GM12878 (cell line): ENCODE data around the gene COG2. TPM values are rescaled to one million over a fixed set of nuclear protein-coding genes. Genes with fewer than 3 reads are reported as not detected.

Experiments used
- ATAC-seq: fragments of 200-7000 bp; cut with Tn5 transposase; 3 replicates; pipeline ENCODE4 v1.9.1; 2020; ENCODE audit warnings: mild to moderate bottlenecking, moderate library complexity
- BruUV-seq: library from RNA; stranded (reverse); fragments of 400-500 nt; replicated peaks from 2 replicates; lab custom pipeline; 2021; lab: Mats Ljungman, UMichigan
- CTCF ChIA-PET: fragments of 300-600 bp; sonication (Branson Sonifier 250); formaldehyde crosslinking; extraction: SDS; loops from one replicate; lab custom pipeline; 2021; ENCODE audit warnings: inconsistent platforms; lab: Yijun Ruan, JAX
- POLR2A ChIA-PET: fragments of 350-600 bp; formaldehyde crosslinking; extraction: SDS; loops from one replicate; lab custom pipeline; 2021; ENCODE audit warnings: inconsistent platforms; lab: Charles Lee
- RAD21 ChIA-PET: fragments of 300-600 bp; sonication (Branson Sonifier 250); formaldehyde crosslinking; loops from one replicate; lab custom pipeline; 2023; ENCODE audit warnings: antibody characterized with exemption; ENCODE audit not compliant: unreplicated experiment; lab: Charles Lee
- SMC1A ChIA-PET: fragments of 300-600 bp; sonication (Branson Sonifier 250); formaldehyde crosslinking; loops from one replicate; lab custom pipeline; 2023; ENCODE audit not compliant: unreplicated experiment, uncharacterized antibody; lab: Charles Lee
- DNase-seq: peaks from one replicate; pipeline ENCODE4 v3.0.0-alpha.2; 2011; ENCODE audit warnings: low read depth, low spot score
- FAIRE-seq: peaks from 3 replicates; lab custom pipeline; 2011; peaks lifted over from hg19 to GRCh38; lab: Jason Lieb, UNC
- H2AFZ ChIP-seq: 2 replicates; pipeline ENCODE4 v1.6.0; 2011; ENCODE audit warnings: low read depth, low read length, control low read depth; ENCODE audit not compliant: control insufficient read depth
- H3K27ac ChIP-seq: 2 replicates; pipeline ENCODE4 v1.5.1; 2011; ENCODE audit warnings: control low read depth; ENCODE audit not compliant: control insufficient read depth, insufficient read depth
- H3K27me3 ChIP-seq, 2 experiments: replicated peaks in 1 of 2; 2 replicates each; pipeline versions ENCODE4 v1.6.0 to v1.6.1; 2011; ENCODE audit warnings: low read length in 1 of 2; ENCODE audit not compliant: control insufficient read depth in 2 of 2, insufficient read depth in 2 of 2
- H3K36me3 ChIP-seq, 2 experiments: 2 replicates each; pipeline ENCODE4 v1.5.1; 2011; ENCODE audit warnings: low read length in 1 of 2; ENCODE audit not compliant: control insufficient read depth in 2 of 2, insufficient read depth in 2 of 2
- H3K4me1 ChIP-seq: 2 replicates; pipeline ENCODE4 v1.6.1; 2011; ENCODE audit warnings: mild to moderate bottlenecking, low read length, moderate library complexity, mixed read lengths; ENCODE audit not compliant: control insufficient read depth, insufficient read depth
- H3K4me2 ChIP-seq: 2 replicates; pipeline ENCODE4 v1.6.0; 2011; ENCODE audit warnings: control low read depth; ENCODE audit not compliant: control insufficient read depth, insufficient read depth
- H3K4me3 ChIP-seq: fragments of 200-600 bp; sonication (generic); 2 replicates; pipeline ENCODE4 v1.5.1; 2016
- H3K79me2 ChIP-seq: 2 replicates; pipeline ENCODE4 v1.6.0; 2011; ENCODE audit warnings: low read length; ENCODE audit not compliant: control insufficient read depth, insufficient read depth
- H3K9ac ChIP-seq: 2 replicates; pipeline ENCODE4 v1.8.0; 2011; ENCODE audit warnings: low read length, control low read depth, mixed read lengths; ENCODE audit not compliant: control insufficient read depth, insufficient read depth
- H3K9me3 ChIP-seq: replicated peaks from 3 replicates; pipeline ENCODE4 v1.5.1; 2011; ENCODE audit warnings: mild to moderate bottlenecking, low read length; ENCODE audit not compliant: control insufficient read depth, insufficient read depth
- H4K20me1 ChIP-seq: 2 replicates; pipeline ENCODE4 v1.6.0; 2011; ENCODE audit not compliant: control insufficient read depth, insufficient read depth
- BACH1 ChIP-seq: fragments of 450-650 bp; IDR thresholded peaks from 2 replicates; pipeline ENCODE4 v1.6.1; 2017; ENCODE audit warnings: mild to moderate bottlenecking, borderline replicate concordance
- DPF2 ChIP-seq: fragments of 450-650 bp; IDR thresholded peaks from 2 replicates; pipeline ENCODE4 v1.6.1; 2017; ENCODE audit warnings: mild to moderate bottlenecking
- HDGF ChIP-seq: fragments of 450-650 bp; IDR thresholded peaks from 2 replicates; pipeline ENCODE4 v1.6.1; 2016; ENCODE audit warnings: antibody characterized with exemption
- MEF2B ChIP-seq: fragments of 450-650 bp; IDR thresholded peaks from 2 replicates; pipeline ENCODE4 v1.6.1; 2018; ENCODE audit warnings: mild to moderate bottlenecking, moderate library complexity; ENCODE audit not compliant: partially characterized antibody, poor library complexity, severe bottlenecking
- NFXL1 ChIP-seq: fragments of 450-650 bp; IDR thresholded peaks from 2 replicates; pipeline ENCODE4 v1.6.1; 2017; ENCODE audit warnings: antibody characterized with exemption, mild to moderate bottlenecking, borderline replicate concordance
- NR2C2 ChIP-seq: IDR thresholded peaks from 2 replicates; pipeline ENCODE4 v1.6.1; 2011; ENCODE audit warnings: borderline replicate concordance, low read depth; ENCODE audit not compliant: control insufficient read depth, insufficient read length
- PAX8 ChIP-seq: fragments of 450-650 bp; IDR thresholded peaks from 2 replicates; pipeline ENCODE4 v1.6.1; 2017; ENCODE audit warnings: mild to moderate bottlenecking, moderate library complexity
- PRDM15 ChIP-seq: fragments of 450-650 bp; formaldehyde crosslinking; IDR thresholded peaks from 2 replicates; pipeline ENCODE4 v1.4.0; 2020; ENCODE audit warnings: mild to moderate bottlenecking, moderate library complexity
- RB1 ChIP-seq: fragments of 450-650 bp; formaldehyde crosslinking; IDR thresholded peaks from 2 replicates; pipeline ENCODE4 v1.6.1; 2017; ENCODE audit warnings: mild to moderate bottlenecking, borderline replicate concordance
- RCOR1 ChIP-seq: conservative IDR thresholded peaks from 2 replicates; pipeline ENCODE4 v1.6.1; 2012; ENCODE audit warnings: low read depth, low read length, improper control_type of control experiment
- YBX1 ChIP-seq: fragments of 450-650 bp; IDR thresholded peaks from 2 replicates; pipeline ENCODE4 v1.6.1; 2016; ENCODE audit warnings: antibody characterized with exemption
- ZSCAN29 ChIP-seq: fragments of 450-650 bp; IDR thresholded peaks from 2 replicates; pipeline ENCODE4 v1.6.1; 2017; ENCODE audit warnings: mild to moderate bottlenecking, moderate library complexity
- WGBS: methylation state at CpG from one replicate; pipeline ENCODE4 v1.1.6; 2016; ENCODE audit warnings: low lambda C conversion rate; ENCODE audit not compliant: insufficient replicate concordance, insufficient coverage; ENCODE audit errors: missing lambda C conversion rate; 5-methylcytosine and 5-hydroxymethylcytosine counted together
- in situ Hi-C: fragments of 300-500 bp; cut with MboI; formaldehyde crosslinking; loops from 9 replicates; pipeline ENCODE4 v1.14.3; 2018; ENCODE audit warnings: mixed read lengths
- intact Hi-C: fragments of 100-400 bp; cut with micrococcal nuclease; formaldehyde crosslinking; loops from one replicate; pipeline ENCODE4 v1.14.2; 2022; ENCODE audit not compliant: unreplicated experiment
- polyA plus RNA-seq, 11 experiments: library from polyadenylated mRNA; depleted of rRNA in 4 of 11; unstranded in 6 of 11; stranded (reverse) in 5 of 11; fragments of >200 nt; fragmentation: Nextera tagmentation in 4 of 11; fragmentation: Illumina TruSeq in 1 of 11; extraction: Ambion mirVana in 4 of 11; extraction: Trizol in 1 of 11; gene quantifications; 1 replicate in 1 of 11; 2 replicates in 10 of 11; pipeline versions ENCODE4 v1.2.1 to v1.2.3, GENCODE V29; 2011 to 2016; ENCODE audit warnings: inconsistent platforms in 2 of 11, missing spikeins in 2 of 11, low read depth in 1 of 11
- total RNA-seq, 4 experiments: library from RNA; depleted of rRNA in 3 of 4; stranded (reverse); fragments of >200 nt in 3 of 4; fragmentation: Illumina TruSeq in 1 of 4; extraction: Trizol in 1 of 4; gene quantifications; 2 replicates each; pipeline versions ENCODE4 v1.2.1 to v1.2.3, GENCODE V29; 2013 to 2021
- TF ChIP-seq, protein P1 (sequence below): IDR thresholded peaks from 2 replicates; pipeline ENCODE4 v1.6.1; 2011; ENCODE audit warnings: mild to moderate bottlenecking, low read depth, low read length, moderate library complexity; ENCODE audit not compliant: insufficient replicate concordance

COG2 gene
- total and polyA plus RNA-seq, 10 of the 15 experiments (the other 5 are each of a cell fraction or from before 2014, with no cell fraction given): 15.0 to 31.5 (median 28.3) TPM

DNA sequence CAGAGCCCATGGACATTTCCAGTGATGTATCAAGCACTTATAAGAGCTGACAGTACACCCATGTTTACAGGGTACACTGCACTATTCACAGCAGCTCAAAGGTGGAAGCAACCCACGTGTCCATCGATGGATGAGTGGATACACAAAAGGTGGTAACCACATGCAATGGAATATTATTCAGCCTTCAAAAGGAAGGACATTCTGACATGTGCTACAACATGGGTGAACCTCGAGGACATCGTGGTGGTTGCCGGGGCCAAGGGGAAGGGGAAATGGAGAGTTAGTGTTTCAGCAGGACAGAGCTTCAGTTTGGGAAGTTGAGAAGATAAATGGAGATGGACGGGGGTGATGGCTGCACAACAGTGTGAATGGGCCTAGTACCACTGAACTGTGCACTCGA is 62.5 kb downstream of the COG2 start:
- no peaks in the 10 kb centered on the region for H4K20me1 ChIP-seq
- no TSS peak for BruUV-seq
- ChIA-PET RAD21 (no interaction called here), CTCF (no interaction called here), POLR2A (no interaction called here), SMC1A (no interaction called here)
- H3K27ac ChIP-seq: no peak overlapping the region
- H3K27me3 ChIP-seq: peaks cover 0 to 2% of the 10 kb centered on the region in 2 experiments; a peak in 2 of 4 replicates
- H3K4me3 ChIP-seq: no peak overlapping the region
- H3K9ac ChIP-seq: no peak overlapping the region
- H3K36me3 ChIP-seq: no peaks in the 10 kb centered on the region
- no peaks in the 10 kb centered on the region for H3K4me1 ChIP-seq
- intact Hi-C loops: no loop called here
- TF ChIP-seq BACH1 (no peak), RCOR1 (no peak), HDGF (no peak), YBX1 (no peak), DPF2 (no peak), RB1 (no peak), NFXL1 (no peak), NR2C2 (no peak), ZSCAN29 (no peak)
- no peaks in the 10 kb centered on the region for H3K9me3 ChIP-seq
- FAIRE-seq (no peak), ATAC-seq (no peak), DNase-seq (no peak)
- 21% methylated on average over 7 of the region's 7 CpGs for WGBS
- in situ Hi-C loops: no loop called here
- H2AFZ ChIP-seq: no peak overlapping the region
- H3K4me2 ChIP-seq: no peak overlapping the region
- H3K79me2 ChIP-seq: no peaks in the 10 kb centered on the region

- CTCF ChIA-PET: no interaction called here
- BruUV-seq: no TSS peak
- no peaks in the 10 kb centered on the region for H3K9me3 ChIP-seq
- H3K79me2 ChIP-seq: no peaks in the 10 kb centered on the region
- SMC1A ChIA-PET: no interaction called here
- H3K9ac ChIP-seq: no peak overlapping the region
- no peaks in the 10 kb centered on the region for H3K36me3 ChIP-seq
- H3K4me2 ChIP-seq: no peak overlapping the region
- intact Hi-C loops: no loop called here
- no peak for TF ChIP-seq HDGF
- no peak for TF ChIP-seq MEF2B
- TF ChIP-seq PAX8: no peak
- TF ChIP-seq PRDM15 (CRISPR knock-in tag): no peak
- TF ChIP-seq, protein P1, sequence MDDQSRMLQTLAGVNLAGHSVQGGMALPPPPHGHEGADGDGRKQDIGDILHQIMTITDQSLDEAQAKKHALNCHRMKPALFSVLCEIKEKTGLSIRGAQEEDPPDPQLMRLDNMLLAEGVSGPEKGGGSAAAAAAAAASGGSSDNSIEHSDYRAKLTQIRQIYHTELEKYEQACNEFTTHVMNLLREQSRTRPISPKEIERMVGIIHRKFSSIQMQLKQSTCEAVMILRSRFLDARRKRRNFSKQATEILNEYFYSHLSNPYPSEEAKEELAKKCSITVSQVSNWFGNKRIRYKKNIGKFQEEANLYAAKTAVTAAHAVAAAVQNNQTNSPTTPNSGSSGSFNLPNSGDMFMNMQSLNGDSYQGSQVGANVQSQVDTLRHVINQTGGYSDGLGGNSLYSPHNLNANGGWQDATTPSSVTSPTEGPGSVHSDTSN: no peak
- TF ChIP-seq, all 136 proteins: peak for 0
- in situ Hi-C loops: no loop called here
- H3K4me1 ChIP-seq: no peaks in the 10 kb centered on the region
- no peak overlapping the region for H3K4me3 ChIP-seq
- ChIA-PET RAD21 (no interaction called here), POLR2A (no interaction called here)
- WGBS: 56% methylated on average over 18 of the region's 18 CpGs
- no peaks in the 10 kb centered on the region for H4K20me1 ChIP-seq
- DNase-seq (no peak), ATAC-seq (no peak), FAIRE-seq (no peak)
- H3K27me3 ChIP-seq: peaks cover 0 to 2% of the 10 kb centered on the region in 2 experiments; a peak in 2 of 4 replicates
- H2AFZ ChIP-seq: no peak overlapping the region
- no peak overlapping the region for H3K27ac ChIP-seq
These were observed 63.2 kb downstream of the COG2 start for GRCh38 chr1:230705289-230706019.
